ENCODE measurements around the gene DUSP22.
"Not testable (repeated sequence)": the region's sequence is repeated elsewhere in the genome, so short reads cannot be mapped to it uniquely, and the experiment has no call there.

- not testable (repeated sequence) for TF ChIP-seq POLR2A, CTCF (IDR thresholded peaks at IDR 0.05)
Measured at GRCh38 chr6:248046-248445, 44.2 kb upstream of the DUSP22 start.

All from tibial nerve (tissue), 3 donors.